ENCODE data around the gene SERPINA1. TPM values are rescaled to one million over a fixed set of nuclear protein-coding genes. Genes with fewer than 3 reads are reported as not detected.
"Not testable (repeated sequence)": the region's sequence is repeated elsewhere in the genome, so short reads cannot be mapped to it uniquely, and the experiment has no call there.

SERPINA1 gene
- total RNA-seq, 1 donor from 2014 or later, result 0.26 TPM

DNA sequence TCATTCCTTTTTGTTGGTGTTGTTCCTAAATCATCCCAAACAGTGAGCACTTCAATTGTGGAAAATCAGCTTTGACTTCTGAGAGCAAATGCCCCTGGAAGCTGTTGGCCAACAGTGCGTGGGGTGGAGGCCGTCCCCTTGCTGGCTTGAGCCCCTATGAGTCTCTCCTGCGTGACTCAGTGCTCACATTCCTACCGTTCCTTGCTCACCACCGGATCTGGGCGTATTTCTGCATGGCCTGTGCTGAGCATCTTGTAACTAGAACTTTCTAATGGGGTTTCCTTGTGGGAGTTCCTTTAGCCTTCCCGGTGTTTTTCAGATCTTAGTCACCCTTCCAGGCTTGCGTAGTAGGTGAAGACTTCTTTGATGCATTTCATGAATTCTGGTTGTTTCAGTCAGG, 14.7 kb downstream of the SERPINA1 start:
- TF ChIP-seq, protein P1, sequence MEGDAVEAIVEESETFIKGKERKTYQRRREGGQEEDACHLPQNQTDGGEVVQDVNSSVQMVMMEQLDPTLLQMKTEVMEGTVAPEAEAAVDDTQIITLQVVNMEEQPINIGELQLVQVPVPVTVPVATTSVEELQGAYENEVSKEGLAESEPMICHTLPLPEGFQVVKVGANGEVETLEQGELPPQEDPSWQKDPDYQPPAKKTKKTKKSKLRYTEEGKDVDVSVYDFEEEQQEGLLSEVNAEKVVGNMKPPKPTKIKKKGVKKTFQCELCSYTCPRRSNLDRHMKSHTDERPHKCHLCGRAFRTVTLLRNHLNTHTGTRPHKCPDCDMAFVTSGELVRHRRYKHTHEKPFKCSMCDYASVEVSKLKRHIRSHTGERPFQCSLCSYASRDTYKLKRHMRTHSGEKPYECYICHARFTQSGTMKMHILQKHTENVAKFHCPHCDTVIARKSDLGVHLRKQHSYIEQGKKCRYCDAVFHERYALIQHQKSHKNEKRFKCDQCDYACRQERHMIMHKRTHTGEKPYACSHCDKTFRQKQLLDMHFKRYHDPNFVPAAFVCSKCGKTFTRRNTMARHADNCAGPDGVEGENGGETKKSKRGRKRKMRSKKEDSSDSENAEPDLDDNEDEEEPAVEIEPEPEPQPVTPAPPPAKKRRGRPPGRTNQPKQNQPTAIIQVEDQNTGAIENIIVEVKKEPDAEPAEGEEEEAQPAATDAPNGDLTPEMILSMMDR (IDR thresholded peaks at IDR 0.05; ENCODE audit: insufficient read depth, low read length, severe bottlenecking), result no peak
- Histone ChIP-seq H3K4me3 (ENCODE audit: low read depth, low read length) (no peak overlapping the region), H3K27me3 (ENCODE audit: control insufficient read depth, insufficient read depth, low read length) (no peaks in the 10 kb centered on the region), H3K36me3 (ENCODE audit: control insufficient read depth, insufficient read depth, low read length) (no peaks in the 10 kb centered on the region)
- DNase-seq (ENCODE audit: low read depth), result peak; percentile 98
- no peak for FAIRE-seq

DNA sequence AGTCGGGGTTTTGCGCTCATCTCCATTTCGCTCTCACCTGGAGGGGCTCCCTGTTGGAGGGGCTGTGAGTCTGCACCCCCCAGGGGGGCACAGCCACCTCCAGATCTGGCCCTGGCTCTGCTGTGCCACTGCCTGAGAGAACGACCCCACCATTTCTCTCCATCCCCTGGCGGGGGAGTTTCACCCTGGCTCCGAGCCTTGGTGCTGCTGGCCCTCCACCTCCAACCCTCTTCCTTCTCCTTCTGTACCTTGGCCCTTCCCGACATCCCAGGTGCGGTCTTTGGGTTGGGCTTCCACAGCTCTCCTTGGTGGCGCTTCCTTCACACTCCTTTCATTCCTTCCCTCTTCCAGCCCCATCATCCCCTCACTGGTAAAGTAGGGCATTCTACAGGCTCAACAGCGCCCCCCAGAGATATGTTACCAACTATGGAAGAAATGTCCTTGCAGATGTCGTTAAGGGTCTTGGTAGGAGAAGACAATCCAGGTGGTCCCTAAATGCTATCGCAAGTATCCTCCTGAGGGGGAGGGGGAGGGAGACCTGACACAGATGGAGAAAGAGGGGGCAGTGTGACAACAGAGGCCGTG, 16.3 kb downstream of the SERPINA1 start:
- no peak for FAIRE-seq

DNA sequence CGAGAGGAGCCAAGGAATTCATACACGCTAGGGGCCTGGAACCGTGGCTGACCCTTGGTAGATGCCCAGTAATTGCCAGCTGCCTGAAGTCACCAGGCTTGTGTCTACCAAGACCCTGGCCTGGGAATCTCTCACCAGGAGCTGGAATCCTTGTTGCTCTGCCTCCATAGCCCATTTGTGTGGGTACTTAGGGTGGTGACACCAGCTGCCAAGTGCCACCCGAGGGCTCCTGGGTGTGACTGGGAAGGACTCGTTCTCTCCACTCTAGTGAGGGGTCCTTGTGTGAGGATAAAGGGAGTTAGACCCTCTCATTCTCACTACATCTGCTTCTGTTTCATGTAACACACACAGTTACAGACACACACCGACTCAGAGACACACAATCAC, 17.9 kb downstream of the SERPINA1 start:
- FAIRE-seq (peak; percentile 13), DNase-seq (ENCODE audit: low read depth) (no peak)
- no peaks in the 10 kb centered on the region for H3K27me3 ChIP-seq (ENCODE audit: control insufficient read depth, insufficient read depth, low read length)
- H3K4me3 ChIP-seq (ENCODE audit: low read depth, low read length), result no peak overlapping the region
- no peaks in the 10 kb centered on the region for H3K36me3 ChIP-seq (ENCODE audit: control insufficient read depth, insufficient read depth, low read length)
- TF ChIP-seq, protein P1 (IDR thresholded peaks at IDR 0.05; ENCODE audit: insufficient read depth, low read length, severe bottlenecking), result no peak

More for the DNA sequence above, 16.3 kb downstream of the SERPINA1 start:
- Histone ChIP-seq H3K4me3 (ENCODE audit: low read depth, low read length) (no peak overlapping the region), H3K27me3 (ENCODE audit: control insufficient read depth, insufficient read depth, low read length) (no peaks in the 10 kb centered on the region), H3K36me3 (ENCODE audit: control insufficient read depth, insufficient read depth, low read length) (no peaks in the 10 kb centered on the region)
- no peak for DNase-seq (ENCODE audit: low read depth)
- TF ChIP-seq, protein P1 (IDR thresholded peaks at IDR 0.05; ENCODE audit: insufficient read depth, low read length, severe bottlenecking), result peak; percentile 21

DNA sequence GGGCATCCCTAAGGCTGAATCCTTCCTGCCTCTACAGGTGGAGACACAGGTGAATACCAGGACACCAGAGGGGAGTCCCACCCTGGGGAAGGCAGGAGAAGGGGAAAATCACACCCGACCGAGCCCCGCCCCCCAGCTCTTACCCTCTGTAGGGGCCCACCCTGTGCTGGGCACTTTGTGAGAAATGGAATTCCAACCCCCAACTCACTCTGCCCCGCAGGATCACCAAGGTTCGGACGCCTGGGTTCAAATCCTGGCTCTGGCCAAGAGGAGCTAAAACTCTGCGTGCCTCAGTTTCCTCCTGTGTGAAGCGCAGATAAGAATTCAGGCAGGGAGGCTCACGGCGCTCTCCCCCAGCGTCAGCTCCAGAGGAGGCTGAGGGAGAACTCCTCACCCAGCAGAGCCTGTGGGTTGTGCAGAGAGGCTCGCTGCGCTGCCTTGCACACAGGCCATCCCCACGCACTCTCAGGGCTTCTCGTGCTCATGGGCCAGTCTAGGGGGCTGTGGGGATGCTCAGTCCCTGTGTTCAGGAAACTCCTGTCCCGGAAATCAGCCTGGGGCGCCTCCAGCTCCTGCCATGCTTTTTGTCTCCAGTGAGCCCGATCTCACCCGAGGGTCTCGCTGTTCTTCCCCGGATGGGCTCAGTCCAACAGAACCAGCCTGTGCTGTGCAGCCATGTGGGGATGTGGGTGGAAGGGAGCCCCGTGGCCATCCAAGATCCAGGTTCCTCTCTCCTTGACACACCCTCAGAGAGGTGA, 18.5 kb downstream of the SERPINA1 start:
- FAIRE-seq; H3K36me3 ChIP-seq (ENCODE audit: control insufficient read depth, insufficient read depth, low read length); DNase-seq (ENCODE audit: low read depth); H3K4me3 ChIP-seq (ENCODE audit: low read depth, low read length); H3K27me3 ChIP-seq (ENCODE audit: control insufficient read depth, insufficient read depth, low read length): not testable (repeated sequence)

DNA sequence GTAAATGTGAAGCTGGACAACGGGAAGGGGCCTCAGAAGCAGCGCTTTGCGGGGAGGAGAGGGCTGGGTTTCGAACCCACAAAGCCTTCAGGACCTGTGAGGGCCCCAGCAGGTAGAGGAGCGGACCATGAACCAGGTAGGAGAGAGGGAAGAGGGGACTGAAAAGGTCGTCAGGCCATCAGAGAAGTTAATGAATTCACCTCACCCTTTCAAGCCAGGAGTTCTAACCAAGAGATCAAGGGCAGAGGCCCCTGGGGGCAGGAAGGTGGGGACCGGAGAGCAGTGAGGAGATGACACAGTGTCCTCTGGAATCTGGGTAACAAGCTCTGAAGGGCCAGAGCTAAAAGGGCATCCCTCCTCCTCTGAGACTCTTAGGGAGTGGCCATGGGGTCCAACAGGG, 19.4 kb downstream of the SERPINA1 start:
- DNase-seq (ENCODE audit: low read depth), result no peak
- FAIRE-seq, result no peak
- no peaks in the 10 kb centered on the region for H3K27me3 ChIP-seq (ENCODE audit: control insufficient read depth, insufficient read depth, low read length)

DNA sequence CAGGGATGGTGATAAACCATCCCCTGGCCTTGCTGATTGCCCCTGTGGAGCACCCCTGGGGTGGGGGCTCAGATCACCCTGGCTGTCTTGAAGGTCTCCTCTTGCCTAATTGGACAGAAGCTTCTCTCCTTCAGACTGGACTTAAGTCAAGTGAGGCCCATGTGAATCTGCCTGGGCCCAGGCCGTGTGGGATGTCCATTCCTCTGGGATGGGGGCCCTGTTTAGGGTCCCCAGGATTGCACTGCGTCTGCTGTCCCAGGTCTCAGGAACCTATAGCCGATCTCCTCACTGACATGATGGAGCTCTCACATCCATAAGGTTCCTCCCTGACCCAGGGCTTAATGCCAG, 20.2 kb downstream of the SERPINA1 start:
- FAIRE-seq, result no peak
- H3K27me3 ChIP-seq (ENCODE audit: control insufficient read depth, insufficient read depth, low read length), result no peaks in the 10 kb centered on the region

More for the DNA sequence above, 19.4 kb downstream of the SERPINA1 start:
- Histone ChIP-seq H3K4me3 (ENCODE audit: low read depth, low read length) (no peak overlapping the region), H3K36me3 (ENCODE audit: control insufficient read depth, insufficient read depth, low read length) (no peaks in the 10 kb centered on the region)
- TF ChIP-seq, protein P1 (IDR thresholded peaks at IDR 0.05; ENCODE audit: insufficient read depth, low read length, severe bottlenecking), result no peak

More for the DNA sequence above, 20.2 kb downstream of the SERPINA1 start:
- TF ChIP-seq, protein P1 (IDR thresholded peaks at IDR 0.05; ENCODE audit: insufficient read depth, low read length, severe bottlenecking), result no peak
- H3K4me3 ChIP-seq (ENCODE audit: low read depth, low read length), result no peak overlapping the region
- no peaks in the 10 kb centered on the region for H3K36me3 ChIP-seq (ENCODE audit: control insufficient read depth, insufficient read depth, low read length)
- DNase-seq (ENCODE audit: low read depth), result no peak
